ENCODE results near the gene LY6G5B.
A peak's percentile ranks its signal among the peaks of the same experiment; 100 is the strongest.
"Not testable (repeated sequence)": the region's sequence is repeated elsewhere in the genome, so short reads cannot be mapped to it uniquely, and the experiment has no call there.

The LY6G5B gene

GRCh38 chr6:31690231-31691077, 20.7 kb downstream of the LY6G5B start:
- DNase-seq (ENCODE audit: extremely low read depth in 1 of 2, low read depth in 1 of 2) = no peak

GRCh38 chr6:31691078-31691463, 21.3 kb downstream of the LY6G5B start:
- DNase-seq (ENCODE audit: extremely low read depth in 1 of 2, low read depth in 1 of 2) = no peak

GRCh38 chr6:31691564-31692108, 21.9 kb downstream of the LY6G5B start:
- no peak for DNase-seq (ENCODE audit: extremely low read depth in 1 of 2, low read depth in 1 of 2)

GRCh38 chr6:31692353-31692752, 22.6 kb downstream of the LY6G5B start:
- DNase-seq (ENCODE audit: extremely low read depth in 1 of 2, low read depth in 1 of 2) = no peak

- no peak for DNase-seq (ENCODE audit: extremely low read depth in 1 of 2, low read depth in 1 of 2)
These were observed 23.1 kb downstream of the LY6G5B start for GRCh38 chr6:31692886-31693285.

GRCh38 chr6:31693535-31693934, 23.8 kb downstream of the LY6G5B start:
- DNase-seq (ENCODE audit: extremely low read depth in 1 of 2, low read depth in 1 of 2) = no peak

- no peak for DNase-seq (ENCODE audit: extremely low read depth in 1 of 2, low read depth in 1 of 2)
These were observed 27.8 kb downstream of the LY6G5B start for GRCh38 chr6:31697555-31697954.

GRCh38 chr6:31700740-31701401, 31.1 kb downstream of the LY6G5B start:
- no peak for DNase-seq (ENCODE audit: extremely low read depth in 1 of 2, low read depth in 1 of 2)

- DNase-seq (ENCODE audit: extremely low read depth in 1 of 2, low read depth in 1 of 2) = no peak
These were observed 32.1 kb downstream of the LY6G5B start for GRCh38 chr6:31701666-31702404.

- DNase-seq (ENCODE audit: extremely low read depth in 1 of 2, low read depth in 1 of 2) = no peak
These were observed 32.6 kb downstream of the LY6G5B start for GRCh38 chr6:31702405-31702818.

- DNase-seq (ENCODE audit: extremely low read depth in 1 of 2, low read depth in 1 of 2) = peak; percentile 94 to 96
These were observed 33.3 kb downstream of the LY6G5B start, which contains the start of gene ABHD16A for GRCh38 chr6:31702819-31703716. Gene ABHD16A (minus strand): TSS chr6:31703324. CDS start chr6:31703281, 43 bp downstream.

- DNase-seq (ENCODE audit: extremely low read depth in 1 of 2, low read depth in 1 of 2) = no peak
These were observed 36.2 kb downstream of the LY6G5B start for GRCh38 chr6:31705931-31706330.

GRCh38 chr6:31706599-31706998, 36.8 kb downstream of the LY6G5B start, which contains the start of gene LY6G6F:
Gene LY6G6F (plus strand): TSS chr6:31706866. CDS start chr6:31706907, 41 bp downstream.
- no peak for DNase-seq (ENCODE audit: extremely low read depth in 1 of 2, low read depth in 1 of 2)

GRCh38 chr6:31707701-31708100, 37.9 kb downstream of the LY6G5B start:
- DNase-seq (ENCODE audit: extremely low read depth in 1 of 2, low read depth in 1 of 2) = no peak

- DNase-seq (ENCODE audit: extremely low read depth in 1 of 2, low read depth in 1 of 2) = no peak
These were observed 38.4 kb downstream of the LY6G5B start for GRCh38 chr6:31708224-31708623.

- not testable (repeated sequence) for DNase-seq (ENCODE audit: extremely low read depth in 1 of 2, low read depth in 1 of 2)
These were observed 39.4 kb downstream of the LY6G5B start for GRCh38 chr6:31709157-31709556.

- no peak for DNase-seq (ENCODE audit: extremely low read depth in 1 of 2, low read depth in 1 of 2)
These were observed 40.9 kb downstream of the LY6G5B start for GRCh38 chr6:31710523-31711219.

GRCh38 chr6:31711233-31711632, 41.5 kb downstream of the LY6G5B start:
- DNase-seq (ENCODE audit: extremely low read depth in 1 of 2, low read depth in 1 of 2) = no peak

GRCh38 chr6:31712296-31712695, 42.5 kb downstream of the LY6G5B start:
- DNase-seq (ENCODE audit: extremely low read depth in 1 of 2, low read depth in 1 of 2) = no peak
